ENCODE data around the gene HPCAL1. TPM values are rescaled to one million over a fixed set of nuclear protein-coding genes. Genes with fewer than 3 reads are reported as not detected.
"Not testable (repeated sequence)": the region's sequence is repeated elsewhere in the genome, so short reads cannot be mapped to it uniquely, and the experiment has no call there.

Gene HPCAL1
- total and polyA plus RNA-seq, 12 donors, result 17.4 to 118 (median 61.3) TPM

DNA sequence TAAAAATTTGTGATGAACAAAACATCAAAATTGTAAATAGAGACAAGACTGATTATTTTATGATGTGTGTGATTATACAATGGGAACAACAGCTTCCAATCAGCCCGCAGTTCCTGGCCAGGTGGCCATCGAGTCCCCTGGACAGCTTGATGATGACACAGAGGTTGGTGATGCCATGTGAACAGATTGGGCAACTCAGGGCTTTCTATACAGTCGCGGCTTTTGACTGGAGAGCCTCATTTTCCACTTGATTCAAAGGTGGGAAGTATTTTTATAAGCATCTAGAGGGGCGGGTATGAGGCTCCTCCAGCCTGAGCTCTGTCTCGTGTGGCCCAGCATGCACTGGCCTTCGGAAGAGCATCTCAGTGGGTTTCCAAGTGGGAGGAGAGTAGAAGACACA is 14.9 kb upstream of the HPCAL1 start:
- Histone ChIP-seq H3K36me3 (replicated peaks in 1 of 2) (no peaks in the 10 kb centered on the region), H3K27ac (no peak overlapping the region), H3K9me3 (replicated peaks in 1 of 3) (no peaks in the 10 kb centered on the region), H3K4me1 (replicated peaks in 1 of 2) (peaks cover 22 to 25% of the 10 kb centered on the region in 2 donors), H3K4me3 (no peak overlapping the region), H3K27me3 (no peaks in the 10 kb centered on the region)
- intact Hi-C loops (cut with DNase I), result no loop called here
- WGBS, 4 donors, result 88 to 92% (median 91%) methylated on average over 7 of the region's 7 CpGs
- DNase-seq, result no peak
- TF ChIP-seq, protein P1, sequence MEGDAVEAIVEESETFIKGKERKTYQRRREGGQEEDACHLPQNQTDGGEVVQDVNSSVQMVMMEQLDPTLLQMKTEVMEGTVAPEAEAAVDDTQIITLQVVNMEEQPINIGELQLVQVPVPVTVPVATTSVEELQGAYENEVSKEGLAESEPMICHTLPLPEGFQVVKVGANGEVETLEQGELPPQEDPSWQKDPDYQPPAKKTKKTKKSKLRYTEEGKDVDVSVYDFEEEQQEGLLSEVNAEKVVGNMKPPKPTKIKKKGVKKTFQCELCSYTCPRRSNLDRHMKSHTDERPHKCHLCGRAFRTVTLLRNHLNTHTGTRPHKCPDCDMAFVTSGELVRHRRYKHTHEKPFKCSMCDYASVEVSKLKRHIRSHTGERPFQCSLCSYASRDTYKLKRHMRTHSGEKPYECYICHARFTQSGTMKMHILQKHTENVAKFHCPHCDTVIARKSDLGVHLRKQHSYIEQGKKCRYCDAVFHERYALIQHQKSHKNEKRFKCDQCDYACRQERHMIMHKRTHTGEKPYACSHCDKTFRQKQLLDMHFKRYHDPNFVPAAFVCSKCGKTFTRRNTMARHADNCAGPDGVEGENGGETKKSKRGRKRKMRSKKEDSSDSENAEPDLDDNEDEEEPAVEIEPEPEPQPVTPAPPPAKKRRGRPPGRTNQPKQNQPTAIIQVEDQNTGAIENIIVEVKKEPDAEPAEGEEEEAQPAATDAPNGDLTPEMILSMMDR (IDR thresholded peaks at IDR 0.05), result no peak
- no peak for TF ChIP-seq POLR2A (IDR thresholded peaks at IDR 0.05)

- TF ChIP-seq, protein P1 (IDR thresholded peaks at IDR 0.05), result no peak
- TF ChIP-seq POLR2A (IDR thresholded peaks at IDR 0.05), result no peak
- no peak overlapping the region for H3K4me3 ChIP-seq
- no peaks in the 10 kb centered on the region for H3K36me3 ChIP-seq (replicated peaks in 1 of 2)
- H3K27ac ChIP-seq, result no peak overlapping the region
- intact Hi-C loops (cut with DNase I), result no loop called here
- WGBS, 4 donors, result 55 to 69% (median 68%) methylated on average over 6 of the region's 6 CpGs
- peak in 1 of 7 donors; percentile 29 for DNase-seq
- no peaks in the 10 kb centered on the region for H3K9me3 ChIP-seq (replicated peaks in 1 of 3)
- H3K4me1 ChIP-seq (replicated peaks in 1 of 2), result peaks cover 14 to 18% of the 10 kb centered on the region in 2 donors
- H3K27me3 ChIP-seq, result no peaks in the 10 kb centered on the region
Observed at GRCh38 chr2:10288606-10289005, 14.1 kb upstream of the HPCAL1 start.

DNA sequence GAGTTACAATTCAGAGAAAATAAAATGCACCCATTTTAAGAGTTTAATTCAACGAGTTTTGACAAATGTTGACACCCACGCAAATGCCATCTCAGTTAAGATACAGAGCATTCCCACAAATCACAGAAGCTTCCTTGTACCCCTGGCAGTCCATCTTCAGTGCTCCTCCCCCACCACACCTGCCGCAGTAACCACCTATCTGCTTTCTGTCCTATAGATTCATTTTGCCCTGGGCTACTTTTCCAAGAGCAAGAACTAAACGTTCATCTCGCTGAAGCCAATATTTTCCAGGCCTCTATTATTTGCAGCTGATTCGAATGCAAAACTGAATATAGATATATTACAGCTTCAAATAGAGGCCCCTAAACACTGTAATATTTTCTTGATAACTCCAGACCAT is 13.4 kb upstream of the HPCAL1 start:
- TF ChIP-seq, protein P1 (IDR thresholded peaks at IDR 0.05), result no peak
- no peak for TF ChIP-seq POLR2A (IDR thresholded peaks at IDR 0.05)
- no peaks in the 10 kb centered on the region for H3K27me3 ChIP-seq
- peaks cover 12 to 17% of the 10 kb centered on the region in 2 donors for H3K4me1 ChIP-seq (replicated peaks in 1 of 2)
- WGBS, 4 donors, result 86 to 94% (median 89%) methylated on average over 6 of the region's 6 CpGs
- H3K4me3 ChIP-seq, result no peak overlapping the region
- H3K36me3 ChIP-seq (replicated peaks in 1 of 2), result no peaks in the 10 kb centered on the region
- no peaks in the 10 kb centered on the region for H3K9me3 ChIP-seq (replicated peaks in 1 of 3)
- no peak overlapping the region for H3K27ac ChIP-seq
- DNase-seq, result no peak
- intact Hi-C loops (cut with DNase I), result no loop called here

GRCh38 chr2:10289891-10290290 is 12.8 kb upstream of the HPCAL1 start:
- Histone ChIP-seq H3K36me3 (replicated peaks in 1 of 2) (no peaks in the 10 kb centered on the region), H3K4me1 (replicated peaks in 1 of 2) (peaks cover 12 to 15% of the 10 kb centered on the region in 2 donors), H3K4me3 (no peak overlapping the region), H3K27ac (no peak overlapping the region), H3K27me3 (no peaks in the 10 kb centered on the region), H3K9me3 (replicated peaks in 1 of 3) (no peaks in the 10 kb centered on the region)
- WGBS, 4 donors, result 84 to 92% (median 89%) methylated on average over 10 to 11 of the region's 11 CpGs
- no peak for DNase-seq
- intact Hi-C loops (cut with DNase I), result no loop called here
- TF ChIP-seq, protein P1 (IDR thresholded peaks at IDR 0.05), result no peak
- TF ChIP-seq POLR2A (IDR thresholded peaks at IDR 0.05), result no peak

- intact Hi-C loops (cut with DNase I); H3K9me3 ChIP-seq (replicated peaks in 1 of 3); H3K27me3 ChIP-seq; H3K4me3 ChIP-seq; H3K4me1 ChIP-seq (replicated peaks in 1 of 2); H3K27ac ChIP-seq; DNase-seq; H3K36me3 ChIP-seq (replicated peaks in 1 of 2): not testable (repeated sequence)
- WGBS, 4 donors, result 54 to 81% (median 80%) methylated on average over 12 to 20 of the region's 20 CpGs
Observed at GRCh38 chr2:10291376-10291775, 11.3 kb upstream of the HPCAL1 start.

Measured in adrenal gland (tissue), 12 donors.